ENCODE measurements around the gene COP1. TPM values are rescaled to one million over a fixed set of nuclear protein-coding genes. Genes with fewer than 3 reads are reported as not detected.

Gene COP1
- total RNA-seq, 1 experiment from 2014 or later, result 35.8 TPM

GRCh38 chr1:176220100-176220689 is 13.1 kb upstream of the COP1 start:
- no peak overlapping the region for H3K4me3 ChIP-seq (ENCODE audit: low read depth, low read length, poor library complexity, severe bottlenecking)
- intact Hi-C loops (cut with micrococcal nuclease; ENCODE audit: unreplicated experiment), result no loop called here
- H3K27me3 ChIP-seq (replicated peaks; ENCODE audit: insufficient read depth, low read depth, low read length, poor library complexity), result peaks cover 3% of the 10 kb centered on the region
- no peaks in the 10 kb centered on the region for H3K36me3 ChIP-seq (ENCODE audit: insufficient read depth, low read length, poor library complexity, severe bottlenecking)
- H3K9me3 ChIP-seq (ENCODE audit: low read depth, low read length, poor library complexity, severe bottlenecking), result no peaks in the 10 kb centered on the region
- TF ChIP-seq CTCF (conservative IDR thresholded peaks at IDR 0.05; ENCODE audit: low read depth, low read length) (no peak), EZH2 (IDR thresholded peaks at IDR 0.05; ENCODE audit: borderline replicate concordance, low read depth, low read length, poor library complexity, severe bottlenecking) (no peak)
- no TSS peak for BruUV-seq (replicated peaks)
- no peaks in the 10 kb centered on the region for H3K4me1 ChIP-seq (ENCODE audit: insufficient read depth, low read length, poor library complexity, severe bottlenecking)
- H3K27ac ChIP-seq (ENCODE audit: low read depth, low read length, poor library complexity, severe bottlenecking), result no peak overlapping the region
- no peak for DNase-seq (ENCODE audit: low spot score)
- ChIA-PET CTCF (no interaction called here), POLR2A (ENCODE audit: low non-redundant PET) (interaction anchor here (0.6 kb wide), 1 partner anchor 17 kb away, joined by 3 read pairs; no protein-coding TSS in a partner anchor)

- H3K36me3 ChIP-seq (ENCODE audit: insufficient read depth, low read length, poor library complexity, severe bottlenecking), result no peaks in the 10 kb centered on the region
- H3K9me3 ChIP-seq (ENCODE audit: low read depth, low read length, poor library complexity, severe bottlenecking), result no peaks in the 10 kb centered on the region
- H3K4me1 ChIP-seq (ENCODE audit: insufficient read depth, low read length, poor library complexity, severe bottlenecking), result no peaks in the 10 kb centered on the region
- H3K4me3 ChIP-seq (ENCODE audit: low read depth, low read length, poor library complexity, severe bottlenecking), result no peak overlapping the region
- ChIA-PET CTCF (no interaction called here), POLR2A (ENCODE audit: low non-redundant PET) (no interaction called here)
- BruUV-seq (replicated peaks), result no TSS peak
- peaks cover 3% of the 10 kb centered on the region for H3K27me3 ChIP-seq (replicated peaks; ENCODE audit: insufficient read depth, low read depth, low read length, poor library complexity)
- DNase-seq (ENCODE audit: low spot score), result no peak
- no peak for TF ChIP-seq EZH2 (IDR thresholded peaks at IDR 0.05; ENCODE audit: borderline replicate concordance, low read depth, low read length, poor library complexity, severe bottlenecking)
- no peak for TF ChIP-seq CTCF (conservative IDR thresholded peaks at IDR 0.05; ENCODE audit: low read depth, low read length)
- H3K27ac ChIP-seq (ENCODE audit: low read depth, low read length, poor library complexity, severe bottlenecking), result no peak overlapping the region
- intact Hi-C loops (cut with micrococcal nuclease; ENCODE audit: unreplicated experiment), result no loop called here
Measured at GRCh38 chr1:176217461-176218099, 10.5 kb upstream of the COP1 start.

- TF ChIP-seq EZH2 (IDR thresholded peaks at IDR 0.05; ENCODE audit: borderline replicate concordance, low read depth, low read length, poor library complexity, severe bottlenecking), result no peak
- no peak for TF ChIP-seq CTCF (conservative IDR thresholded peaks at IDR 0.05; ENCODE audit: low read depth, low read length)
- H3K4me3 ChIP-seq (ENCODE audit: low read depth, low read length, poor library complexity, severe bottlenecking), result no peak overlapping the region
- no peak overlapping the region for H3K27ac ChIP-seq (ENCODE audit: low read depth, low read length, poor library complexity, severe bottlenecking)
- BruUV-seq (replicated peaks), result no TSS peak
- peaks cover 3% of the 10 kb centered on the region for H3K27me3 ChIP-seq (replicated peaks; ENCODE audit: insufficient read depth, low read depth, low read length, poor library complexity)
- intact Hi-C loops (cut with micrococcal nuclease; ENCODE audit: unreplicated experiment), result no loop called here
- no peaks in the 10 kb centered on the region for H3K9me3 ChIP-seq (ENCODE audit: low read depth, low read length, poor library complexity, severe bottlenecking)
- no peak for DNase-seq (ENCODE audit: low spot score)
- CTCF ChIA-PET, result no interaction called here
- no peaks in the 10 kb centered on the region for H3K36me3 ChIP-seq (ENCODE audit: insufficient read depth, low read length, poor library complexity, severe bottlenecking)
- no peaks in the 10 kb centered on the region for H3K4me1 ChIP-seq (ENCODE audit: insufficient read depth, low read length, poor library complexity, severe bottlenecking)
- POLR2A ChIA-PET (ENCODE audit: low non-redundant PET), result no interaction called here
Measured at GRCh38 chr1:176216031-176216430, 8.9 kb upstream of the COP1 start.

Measured in A673 (cell line).